Hematopoietic multipotent progenitor cell (in vitro differentiated cells): ENCODE data around the gene CBLC. TPM values are rescaled to one million over a fixed set of nuclear protein-coding genes. Genes with fewer than 3 reads are reported as not detected.
"Not testable (repeated sequence)": the region's sequence is repeated elsewhere in the genome, so short reads cannot be mapped to it uniquely, and the experiment has no call there.

Experiments
- DNase-seq, 3 donors: peaks; one replicate each; pipeline ENCODE4 v3.0.0-alpha.2; 2011 to 2015; ENCODE audit warnings: low read depth in 2 of 3, low spot score in 2 of 3
- total RNA-seq: library from RNA; depleted of rRNA; stranded (reverse); fragments of >200 nt; gene quantifications from one replicate; pipeline ENCODE4 v1.2.3, GENCODE V29; 2012

Gene CBLC
- total RNA-seq, 1 donor: 0.54 TPM

DNA sequence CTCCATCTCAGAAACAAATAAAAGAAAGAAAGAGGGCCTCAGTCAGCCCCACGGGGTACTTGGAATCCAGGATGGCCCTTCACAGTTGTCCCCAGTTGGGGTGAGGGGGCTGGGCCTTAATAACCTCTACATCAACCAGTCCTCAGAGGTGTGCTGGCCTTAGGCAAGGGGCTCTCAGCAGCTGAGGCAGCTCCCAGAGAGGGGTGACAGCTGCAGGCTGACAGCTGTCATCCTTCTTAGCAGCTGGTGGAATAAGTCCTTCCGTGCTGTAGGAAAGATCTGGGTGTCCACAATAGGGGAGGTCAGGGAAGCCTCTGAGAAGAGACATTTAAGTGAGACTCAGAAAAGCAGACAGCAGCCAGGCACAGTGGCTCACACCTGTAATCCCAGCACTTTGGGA, 38.6 kb downstream of the CBLC start:
- no peak for DNase-seq

- DNase-seq: no peak
Measured at GRCh38 chr19:44817725-44818465, 40.2 kb downstream of the CBLC start.

DNA sequence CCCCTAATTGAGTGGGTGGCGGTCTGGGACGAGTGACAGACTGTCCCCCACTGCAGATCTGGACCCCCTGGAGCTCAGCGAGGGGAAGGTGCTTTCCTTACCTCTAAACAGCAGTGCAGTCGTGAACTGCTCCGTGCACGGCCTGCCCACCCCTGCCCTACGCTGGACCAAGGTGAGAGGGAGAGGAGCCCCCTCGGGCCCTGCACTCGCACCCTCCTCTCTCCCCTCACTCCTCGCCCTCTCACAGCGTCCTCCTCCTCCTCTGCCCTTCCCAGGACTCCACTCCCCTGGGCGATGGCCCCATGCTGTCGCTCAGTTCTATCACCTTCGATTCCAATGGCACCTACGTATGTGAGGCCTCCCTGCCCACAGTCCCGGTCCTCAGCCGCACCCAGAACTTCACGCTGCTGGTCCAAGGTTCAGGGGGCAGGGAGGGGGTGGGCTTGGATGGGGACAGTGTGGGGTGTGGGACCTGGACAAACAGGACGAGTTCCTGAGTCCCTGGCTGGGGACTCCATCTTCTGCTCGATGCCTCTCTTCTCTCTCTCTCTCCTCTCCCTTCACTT, 40.9 kb downstream of the CBLC start:
- no peak for DNase-seq

GRCh38 chr19:44819246-44819832, 41.6 kb downstream of the CBLC start:
- DNase-seq: no peak

DNA sequence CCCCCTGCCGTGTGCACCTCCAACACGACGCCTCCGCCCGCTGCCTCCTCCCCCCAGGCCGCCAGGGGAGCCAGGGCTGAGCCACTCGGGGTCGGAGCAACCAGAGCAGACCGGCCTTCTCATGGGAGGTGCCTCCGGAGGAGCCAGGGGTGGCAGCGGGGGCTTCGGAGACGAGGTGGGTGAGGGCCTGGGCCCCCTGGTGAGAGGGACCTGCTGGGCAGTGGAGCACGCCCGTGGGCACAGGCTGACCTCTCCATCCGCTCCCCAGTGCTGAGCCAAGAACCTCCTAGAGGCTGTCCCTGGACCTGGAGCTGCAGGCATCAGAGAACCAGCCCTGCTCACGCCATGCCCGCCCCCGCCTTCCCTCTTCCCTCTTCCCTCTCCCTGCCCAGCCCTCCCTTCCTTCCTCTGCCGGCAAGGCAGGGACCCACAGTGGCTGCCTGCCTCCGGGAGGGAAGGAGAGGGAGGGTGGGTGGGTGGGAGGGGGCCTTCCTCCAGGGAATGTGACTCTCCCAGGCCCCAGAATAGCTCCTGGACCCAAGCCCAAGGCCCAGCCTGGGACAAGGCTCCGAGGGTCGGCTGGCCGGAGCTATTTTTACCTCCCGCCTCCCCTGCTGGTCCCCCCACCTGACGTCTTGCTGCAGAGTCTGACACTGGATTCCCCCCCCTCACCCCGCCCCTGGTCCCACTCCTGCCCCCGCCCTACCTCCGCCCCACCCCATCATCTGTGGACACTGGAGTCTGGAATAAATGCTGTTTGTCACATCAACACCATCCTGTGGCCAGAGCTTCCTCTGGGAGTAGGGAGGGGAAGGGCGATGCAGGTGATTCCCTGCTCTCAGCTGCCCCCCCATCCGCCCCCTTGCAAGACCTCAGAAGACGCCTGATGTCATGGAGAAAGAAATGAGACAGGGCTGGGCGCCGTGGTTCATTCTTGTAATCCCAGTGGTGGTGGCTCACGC, 43.2 kb downstream of the CBLC start:
- no peak for DNase-seq

- DNase-seq: no peak
Measured at GRCh38 chr19:44822177-44822576, 44.5 kb downstream of the CBLC start.

- DNase-seq: no peak
Measured at GRCh38 chr19:44822670-44823372, 45.1 kb downstream of the CBLC start.

GRCh38 chr19:44823373-44823698, 45.6 kb downstream of the CBLC start:
- no peak for DNase-seq

- no peak for DNase-seq
Measured at GRCh38 chr19:44824761-44825160, 47.1 kb downstream of the CBLC start.

DNA sequence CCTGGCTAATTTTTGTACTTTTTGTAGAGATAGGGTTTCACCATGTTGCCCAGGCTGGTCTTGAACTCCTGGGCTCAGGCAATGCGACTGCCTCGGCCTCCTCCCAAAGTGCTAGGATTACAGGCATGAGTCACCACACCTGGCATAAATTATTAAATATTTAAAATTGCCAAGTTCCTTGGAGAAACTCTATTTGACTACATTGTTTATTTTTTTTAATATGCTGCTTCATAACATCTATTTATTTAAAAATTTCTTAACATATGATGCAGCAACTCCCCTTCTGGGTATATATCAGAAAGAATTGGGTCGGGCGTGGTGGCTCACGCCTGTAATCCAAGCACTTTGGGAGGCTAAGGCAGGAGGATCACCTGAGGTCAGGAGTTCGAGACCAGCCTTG, 55.2 kb downstream of the CBLC start:
- DNase-seq: not testable (repeated sequence)

- not testable (repeated sequence) for DNase-seq
Measured at GRCh38 chr19:44834399-44834798, 56.7 kb downstream of the CBLC start.

GRCh38 chr19:44839276-44839675, 61.6 kb downstream of the CBLC start:
- DNase-seq: no peak

DNA sequence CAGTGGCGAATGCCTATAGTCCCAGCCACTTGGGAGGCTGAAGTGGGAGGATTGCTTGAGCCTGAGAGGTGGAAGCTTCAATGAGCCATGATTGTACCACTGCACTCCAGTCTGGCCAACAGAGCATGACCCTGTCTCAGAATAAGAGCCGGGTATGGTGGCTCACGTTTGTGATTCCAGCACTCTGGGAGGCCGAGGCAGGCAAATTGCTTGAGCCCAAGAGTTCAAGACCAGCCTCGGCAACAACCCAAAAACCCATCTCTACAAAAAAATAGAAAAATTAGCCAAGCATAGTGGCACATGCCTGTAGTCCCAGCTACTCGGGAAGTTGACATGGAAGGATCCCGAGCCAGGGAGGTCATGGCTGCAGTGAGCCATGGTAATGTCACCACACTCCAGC, 63.1 kb downstream of the CBLC start:
- no peak for DNase-seq

- no peak for DNase-seq
Measured at GRCh38 chr19:44841231-44841630, 63.5 kb downstream of the CBLC start.

DNA sequence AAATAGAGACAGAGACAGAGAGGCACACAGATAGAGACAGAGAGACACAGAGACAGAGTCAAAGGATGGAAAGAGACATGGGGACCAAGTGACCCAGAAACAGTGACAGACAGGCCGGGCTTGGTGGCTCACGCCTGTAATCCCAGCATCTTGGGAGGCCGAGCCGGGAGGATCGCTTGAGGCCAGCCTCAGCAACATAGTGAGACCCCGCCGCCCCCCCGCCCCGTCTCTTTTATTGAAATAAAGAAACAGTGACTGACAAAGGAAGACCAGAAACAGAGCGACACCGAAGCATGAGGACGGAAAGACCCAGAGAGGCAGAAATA, 67.6 kb downstream of the CBLC start:
- DNase-seq: no peak

DNA sequence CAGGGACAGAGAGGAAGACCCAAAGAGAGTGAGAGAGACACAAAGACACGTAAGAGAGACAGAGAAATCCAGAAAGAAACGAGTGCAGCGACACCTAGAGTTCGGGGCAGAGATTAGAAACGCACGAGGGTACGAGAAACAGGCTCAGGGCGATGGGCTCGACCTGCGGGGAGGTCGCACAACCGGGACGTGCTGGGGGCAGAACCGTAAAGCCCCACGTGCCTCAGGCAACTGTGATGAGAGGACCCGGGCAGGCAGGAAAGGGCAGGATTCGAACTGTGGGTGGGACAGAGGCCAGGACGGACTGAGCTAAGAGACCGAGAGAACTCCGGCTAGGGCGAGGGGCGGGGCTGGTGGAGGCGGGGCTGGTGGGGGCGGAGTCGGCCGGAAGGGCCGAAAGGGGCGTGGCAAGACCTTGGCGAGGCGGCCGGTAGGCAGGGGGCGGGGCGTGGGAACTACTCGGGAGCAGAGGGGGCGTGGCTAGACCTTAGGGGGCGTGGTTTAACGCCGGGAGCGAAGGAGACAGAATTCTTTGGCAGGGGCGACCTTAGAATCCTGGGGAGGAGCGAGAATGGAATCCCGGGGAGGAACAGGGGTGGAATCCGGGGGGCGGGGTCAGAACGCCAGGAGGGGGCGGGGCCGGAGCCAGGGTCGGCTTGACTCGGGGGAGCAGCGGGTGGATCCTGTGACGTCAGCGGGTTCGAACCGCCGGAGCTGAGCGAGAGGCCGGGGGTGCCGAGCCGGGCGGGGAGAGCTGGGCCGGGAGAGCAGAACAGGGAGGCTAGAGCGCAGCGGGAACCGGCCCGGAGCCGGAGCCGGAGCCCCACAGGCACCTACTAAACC, 68.1 kb downstream of the CBLC start, which contains the start of gene NECTIN2:
TSS of gene NECTIN2 (plus strand) at position 686 of the 843 bp plus-strand sequence. CDS start 229 bp downstream, outside the sequence.
- peak; percentile 54 to 97 (median 95) for DNase-seq

- DNase-seq: no peak
Measured at GRCh38 chr19:44846455-44847143, 68.9 kb downstream of the CBLC start.

DNA sequence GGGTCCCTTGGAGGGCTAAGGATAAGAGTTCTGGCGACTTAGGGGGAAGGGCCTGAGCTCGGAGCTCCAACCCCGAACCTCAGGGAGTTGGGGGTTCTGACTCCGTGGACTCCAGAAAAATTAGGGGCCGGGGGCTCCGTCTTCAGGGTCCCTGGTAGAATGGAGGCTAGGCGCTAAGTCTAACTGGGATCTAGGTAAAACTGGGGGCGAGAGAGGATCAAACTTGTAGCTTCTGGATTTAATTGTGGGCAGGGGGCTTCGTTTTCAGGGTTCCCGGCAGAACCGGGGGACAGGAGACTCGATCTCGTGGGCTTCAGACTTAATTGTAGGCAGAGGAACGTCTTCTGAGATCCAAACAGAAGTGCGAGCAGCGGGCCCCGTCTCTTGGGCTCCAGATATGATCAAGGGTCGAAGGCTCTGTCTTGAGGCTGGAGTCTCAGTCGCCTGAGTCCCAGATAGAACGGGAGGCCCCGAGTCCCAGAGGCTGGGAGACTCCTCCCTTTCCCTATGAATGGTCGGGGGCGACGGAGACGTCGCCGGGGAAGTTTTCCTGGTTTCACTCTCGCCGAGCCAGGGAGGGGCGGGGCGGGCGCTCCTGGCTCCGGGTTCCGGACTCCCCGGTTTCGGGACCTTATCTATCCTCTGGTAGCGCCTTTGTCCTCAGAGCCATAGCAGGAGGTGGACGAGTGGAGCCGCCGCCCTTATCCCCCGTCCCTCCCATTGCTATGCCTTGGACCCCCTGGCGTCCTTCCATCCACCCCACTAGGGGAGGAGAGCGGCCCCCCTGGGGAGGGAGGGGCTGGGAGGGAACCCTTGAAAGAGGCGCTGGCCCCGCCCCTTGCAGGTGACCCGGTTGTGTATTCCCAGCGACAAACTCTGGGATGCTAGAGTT, 69.7 kb downstream of the CBLC start:
- no peak for DNase-seq
